HG03439 (cell line): ENCODE measurements around the gene UBE2J1.

Source experiments
- ATAC-seq: cut with Tn5 transposase; IDR thresholded peaks from one replicate; pipeline ENCODE4 v1.9.1; 2021; ENCODE audit warnings: mild to moderate bottlenecking, moderate library complexity; ENCODE audit not compliant: unreplicated experiment

The UBE2J1 gene

DNA sequence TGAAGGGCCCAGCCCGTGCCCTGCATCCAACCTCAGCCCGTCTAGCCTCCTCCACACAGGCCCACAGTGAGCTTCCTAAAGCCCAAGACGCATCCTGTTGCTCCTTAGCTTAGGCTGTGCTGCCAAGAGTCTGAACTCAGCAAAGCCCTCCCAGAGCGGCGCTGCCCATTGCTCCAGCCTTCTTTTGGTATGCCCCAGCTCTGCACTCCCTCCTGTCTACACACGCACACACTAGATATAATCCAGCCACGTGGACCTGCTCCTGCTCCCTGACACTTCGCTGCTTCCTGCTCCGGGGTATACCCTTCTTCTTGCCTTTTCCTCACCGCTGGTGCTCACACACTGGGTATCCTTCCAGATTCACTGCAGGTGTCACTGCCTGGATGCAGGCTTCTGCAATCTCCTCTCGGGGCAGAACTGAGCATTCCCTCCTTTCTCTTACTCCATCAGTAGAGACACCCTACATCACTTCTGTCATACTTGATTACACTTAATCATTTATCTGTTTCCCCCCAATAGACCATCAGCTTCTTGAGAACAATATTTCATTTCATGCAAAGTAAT lies 61.2 kb downstream of the UBE2J1 start:
- ATAC-seq, result no peak

- no peak for ATAC-seq
These were observed 61.9 kb downstream of the UBE2J1 start for GRCh38 chr6:89290401-89291155.

- no peak for ATAC-seq
These were observed 62.8 kb downstream of the UBE2J1 start for GRCh38 chr6:89289710-89290109.

DNA sequence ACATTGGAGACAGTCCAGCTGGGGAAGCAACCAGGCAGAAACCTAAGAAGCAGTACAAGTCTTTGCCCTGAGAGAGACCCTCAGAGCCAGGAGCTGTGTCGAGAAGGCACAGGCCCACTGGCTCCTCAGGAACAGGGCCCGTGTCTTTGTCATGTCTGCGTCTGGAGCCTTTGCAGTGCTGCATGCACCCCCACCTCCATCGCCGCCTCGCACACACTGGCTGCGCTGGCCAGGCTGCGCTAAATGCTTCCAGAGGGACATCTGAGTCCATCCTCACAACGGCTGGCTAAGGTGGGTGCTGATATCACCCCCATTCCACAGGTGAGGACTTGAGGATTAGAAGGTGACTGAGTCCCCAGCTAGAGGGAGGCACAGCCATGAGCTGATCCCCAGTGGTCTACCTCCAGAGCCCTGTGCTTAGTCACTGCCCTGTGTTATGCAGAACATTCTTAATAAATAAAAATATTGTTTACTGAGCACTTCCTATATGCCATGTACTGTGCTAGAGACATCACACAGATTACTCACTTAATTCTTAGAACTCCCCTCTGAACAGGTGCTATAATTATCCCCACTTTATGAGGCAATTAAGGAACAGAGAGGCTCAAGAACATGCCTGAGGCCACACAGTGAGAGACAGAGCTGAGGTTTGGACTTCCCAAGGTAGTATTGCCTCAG lies 65.0 kb downstream of the UBE2J1 start:
- ATAC-seq, result no peak

GRCh38 chr6:89286516-89286915 lies 66.0 kb downstream of the UBE2J1 start:
- ATAC-seq, result no peak

DNA sequence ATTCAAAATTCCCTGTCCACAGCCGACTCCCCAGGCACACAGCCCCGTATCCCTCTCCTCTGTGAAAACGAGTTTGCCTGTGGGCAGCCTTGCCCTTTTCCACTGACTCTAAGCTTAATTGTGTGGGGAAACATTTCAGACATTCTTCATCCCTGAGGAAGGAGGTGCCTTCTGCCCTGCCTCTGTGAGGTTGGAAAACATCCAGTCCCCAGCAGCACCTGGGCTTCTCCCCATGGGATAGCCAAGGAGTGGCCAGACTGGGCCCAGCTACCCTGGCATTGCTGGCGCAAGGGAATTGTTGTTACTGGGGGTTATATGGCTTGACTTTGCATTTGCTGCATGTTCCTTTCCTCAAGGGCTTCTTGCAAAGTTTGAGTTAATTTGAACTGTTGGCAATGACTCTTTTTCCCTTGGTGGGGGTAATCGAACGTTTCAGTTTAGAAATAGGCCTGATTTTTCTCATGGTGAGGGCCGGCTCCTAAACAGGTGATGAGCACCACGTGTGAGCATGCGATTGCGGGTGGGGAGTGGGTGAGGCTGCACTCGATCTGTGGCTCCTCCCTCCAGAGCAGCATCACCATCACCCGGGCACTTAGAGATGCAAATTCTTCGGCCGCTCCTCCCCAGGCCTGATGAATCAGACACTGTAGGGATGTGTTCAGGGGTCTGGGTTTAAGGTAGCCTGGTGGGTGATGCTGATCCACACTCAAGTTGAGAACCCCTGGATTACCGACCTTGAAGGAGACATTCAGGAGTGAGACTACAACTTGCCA lies 67.4 kb downstream of the UBE2J1 start:
- ATAC-seq, result no peak

GRCh38 chr6:89284081-89284480 lies 68.4 kb downstream of the UBE2J1 start:
- no peak for ATAC-seq

DNA sequence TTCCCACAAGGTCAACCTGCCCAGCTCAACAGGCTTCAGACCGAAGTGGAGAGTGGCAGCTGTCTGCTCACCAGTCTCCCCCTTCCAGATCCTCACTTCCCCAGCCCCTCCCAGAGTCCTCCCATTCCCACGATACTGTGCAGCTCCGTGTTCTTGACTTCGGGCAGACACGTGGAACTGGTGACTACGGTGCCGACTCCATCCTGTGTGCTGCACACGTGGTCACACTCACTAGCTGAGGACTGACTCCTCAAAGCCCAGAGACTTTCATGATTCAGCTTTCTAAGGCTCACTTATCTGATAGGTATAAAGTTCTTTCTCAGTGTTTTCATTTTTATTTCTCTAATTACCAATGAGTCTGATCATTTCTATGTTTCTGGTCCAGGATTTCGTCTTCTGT lies 69.8 kb downstream of the UBE2J1 start:
- ATAC-seq, result no peak

- ATAC-seq, result peak; percentile 89
These were observed 70.7 kb downstream of the UBE2J1 start for GRCh38 chr6:89281779-89282246.

GRCh38 chr6:89278956-89279355 lies 73.6 kb downstream of the UBE2J1 start:
- no peak for ATAC-seq
